Progenitor cell of endocrine pancreas (in vitro differentiated cells): Measurements from ENCODE around the gene AP4E1. TPM values are rescaled to one million over a fixed set of nuclear protein-coding genes. Genes with fewer than 3 reads are reported as not detected.

Source experiments
- DNase-seq: peaks from one replicate; pipeline ENCODE4 v3.0.0; 2021; ENCODE audit warnings: low spot score; ENCODE audit not compliant: unreplicated experiment
- H3K27ac Mint-ChIP-seq: 2 replicates; pipeline ENCODE4 v1.8.0; 2021; ENCODE audit warnings: mild to moderate bottlenecking, moderate library complexity, mixed read lengths
- H3K27me3 Mint-ChIP-seq: 2 replicates; pipeline ENCODE4 v1.8.0; 2021; ENCODE audit warnings: mixed read lengths
- H3K36me3 Mint-ChIP-seq: 2 replicates; pipeline ENCODE4 v1.8.0; 2022; ENCODE audit warnings: mixed read lengths; ENCODE audit not compliant: insufficient read depth
- H3K4me1 Mint-ChIP-seq: 2 replicates; pipeline ENCODE4 v1.8.0; 2021; ENCODE audit warnings: low read depth, mixed read lengths
- H3K4me3 Mint-ChIP-seq: 2 replicates; pipeline ENCODE4 v1.8.0; 2021; ENCODE audit warnings: low read depth, mild to moderate bottlenecking, moderate library complexity, mixed read lengths
- H3K9me3 Mint-ChIP-seq: 2 replicates; pipeline ENCODE4 v1.8.0; 2021; ENCODE audit warnings: low read depth, mixed read lengths
- total RNA-seq: library from RNA; stranded (reverse); gene quantifications from 2 replicates; pipeline ENCODE4 v1.2.1, GENCODE V29; 2021
- TF ChIP-seq, protein P1 (sequence below): fragments of 200-600 bp; sonication (generic); IDR thresholded peaks from one replicate; pipeline ENCODE4 v1.5.0; 2021; ENCODE audit warnings: antibody characterized with exemption, mild to moderate bottlenecking; ENCODE audit not compliant: unreplicated experiment

Gene AP4E1
- total RNA-seq, 1 donor from 2014 or later = 10.5 TPM

DNA sequence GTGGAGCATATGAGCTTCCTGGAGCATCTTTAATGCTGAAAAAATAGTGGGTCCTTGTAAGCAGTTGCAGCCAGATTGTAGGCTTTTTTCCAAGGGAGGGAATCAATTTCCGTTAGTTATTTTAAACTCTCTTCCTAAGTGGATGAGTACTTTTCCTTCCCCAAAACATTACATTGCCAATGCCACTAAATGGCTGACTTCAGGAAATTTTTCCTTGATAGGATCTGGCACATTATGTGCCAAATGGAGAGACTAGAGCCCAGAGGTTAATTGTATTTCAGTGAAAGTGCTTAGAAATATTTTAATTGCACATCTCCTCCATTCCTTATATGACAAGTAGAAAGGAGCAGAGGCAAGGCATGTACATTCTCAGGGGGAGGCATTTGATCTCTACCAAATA, 102.7 kb downstream of the AP4E1 start:
- no peak overlapping the region for H3K4me3 Mint-ChIP-seq
- no peaks in the 10 kb centered on the region for H3K27me3 Mint-ChIP-seq
- H3K4me1 Mint-ChIP-seq = peaks cover 3% of the 10 kb centered on the region
- H3K36me3 Mint-ChIP-seq = peaks cover 24% of the 10 kb centered on the region
- no peak for DNase-seq
- H3K27ac Mint-ChIP-seq = no peak overlapping the region
- TF ChIP-seq, protein P1, sequence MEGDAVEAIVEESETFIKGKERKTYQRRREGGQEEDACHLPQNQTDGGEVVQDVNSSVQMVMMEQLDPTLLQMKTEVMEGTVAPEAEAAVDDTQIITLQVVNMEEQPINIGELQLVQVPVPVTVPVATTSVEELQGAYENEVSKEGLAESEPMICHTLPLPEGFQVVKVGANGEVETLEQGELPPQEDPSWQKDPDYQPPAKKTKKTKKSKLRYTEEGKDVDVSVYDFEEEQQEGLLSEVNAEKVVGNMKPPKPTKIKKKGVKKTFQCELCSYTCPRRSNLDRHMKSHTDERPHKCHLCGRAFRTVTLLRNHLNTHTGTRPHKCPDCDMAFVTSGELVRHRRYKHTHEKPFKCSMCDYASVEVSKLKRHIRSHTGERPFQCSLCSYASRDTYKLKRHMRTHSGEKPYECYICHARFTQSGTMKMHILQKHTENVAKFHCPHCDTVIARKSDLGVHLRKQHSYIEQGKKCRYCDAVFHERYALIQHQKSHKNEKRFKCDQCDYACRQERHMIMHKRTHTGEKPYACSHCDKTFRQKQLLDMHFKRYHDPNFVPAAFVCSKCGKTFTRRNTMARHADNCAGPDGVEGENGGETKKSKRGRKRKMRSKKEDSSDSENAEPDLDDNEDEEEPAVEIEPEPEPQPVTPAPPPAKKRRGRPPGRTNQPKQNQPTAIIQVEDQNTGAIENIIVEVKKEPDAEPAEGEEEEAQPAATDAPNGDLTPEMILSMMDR = no peak
- peaks cover 16% of the 10 kb centered on the region for H3K9me3 Mint-ChIP-seq

DNA sequence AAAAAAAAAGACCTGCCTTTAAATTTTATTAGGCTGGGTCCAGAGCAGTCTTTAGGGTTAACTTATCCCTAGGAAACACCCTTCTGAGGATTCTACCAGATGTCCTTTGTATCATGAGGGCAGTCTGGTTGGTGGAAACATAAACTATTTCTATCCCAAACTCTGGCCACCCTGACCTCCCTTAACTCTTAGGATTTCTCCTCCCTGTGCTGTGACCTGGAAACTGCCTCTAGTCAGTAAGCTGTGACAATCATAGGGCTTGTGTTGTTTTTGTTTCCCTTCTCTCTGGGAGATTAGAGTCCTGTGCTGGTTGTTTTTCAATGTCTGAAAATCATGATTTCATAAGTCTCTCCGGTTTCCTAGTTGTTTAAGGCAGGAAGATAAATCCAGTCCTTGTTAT, 108.1 kb downstream of the AP4E1 start:
- H3K4me1 Mint-ChIP-seq = no peaks in the 10 kb centered on the region
- no peak overlapping the region for H3K4me3 Mint-ChIP-seq

DNA sequence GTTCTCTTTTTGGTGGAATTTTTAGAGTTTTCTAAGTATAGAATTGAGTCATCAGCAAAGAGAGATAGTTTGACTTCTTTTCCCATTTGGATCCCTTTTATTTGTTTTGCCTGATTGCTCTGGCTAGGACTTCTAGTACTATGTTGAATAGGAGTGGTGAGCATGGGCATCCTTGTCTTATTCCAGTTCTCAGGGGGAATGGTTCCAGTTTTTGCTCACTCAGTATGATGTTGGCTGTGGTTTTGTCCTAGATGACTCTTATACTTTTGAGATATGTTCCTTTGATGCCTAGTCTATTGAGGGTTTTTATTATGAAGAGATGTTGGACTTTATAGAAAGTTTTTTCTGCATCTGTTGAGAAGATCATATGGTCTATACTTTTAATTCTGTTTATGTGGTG, 113.7 kb downstream of the AP4E1 start:
- DNase-seq = no peak
- Mint-ChIP-seq H3K36me3 (peaks cover 2% of the 10 kb centered on the region), H3K4me3 (no peak overlapping the region), H3K27me3 (no peaks in the 10 kb centered on the region), H3K9me3 (peaks cover 10% of the 10 kb centered on the region), H3K4me1 (no peaks in the 10 kb centered on the region), H3K27ac (no peak overlapping the region)
- TF ChIP-seq, protein P1 = no peak

More for the DNA sequence above, 108.1 kb downstream of the AP4E1 start:
- peaks cover 2% of the 10 kb centered on the region for H3K36me3 Mint-ChIP-seq
- TF ChIP-seq, protein P1 = no peak
- H3K9me3 Mint-ChIP-seq = peaks cover 15% of the 10 kb centered on the region
- no peaks in the 10 kb centered on the region for H3K27me3 Mint-ChIP-seq
- no peak overlapping the region for H3K27ac Mint-ChIP-seq
- no peak for DNase-seq

DNA sequence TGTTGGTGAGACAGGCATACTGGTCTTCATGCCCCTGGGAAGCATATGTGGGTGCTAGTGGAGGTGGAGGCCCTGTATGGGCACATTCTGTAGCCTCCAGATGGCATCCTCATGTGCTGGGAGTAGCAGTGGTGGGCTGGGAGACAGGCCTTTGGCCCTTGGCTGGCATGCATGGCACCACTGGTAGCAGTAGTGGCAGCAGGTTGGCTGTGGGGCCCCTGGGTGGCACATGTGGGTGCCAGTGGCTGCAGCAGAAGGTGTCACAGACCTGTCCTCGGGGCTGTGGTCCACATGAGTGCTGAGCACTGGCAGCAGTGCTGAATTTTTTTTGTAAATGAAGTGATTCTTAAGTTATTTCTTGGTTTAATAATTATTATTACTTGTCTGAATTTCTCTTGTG, 115.0 kb downstream of the AP4E1 start:
- H3K4me1 Mint-ChIP-seq = no peaks in the 10 kb centered on the region
- H3K27ac Mint-ChIP-seq = no peak overlapping the region
- no peaks in the 10 kb centered on the region for H3K27me3 Mint-ChIP-seq
- H3K36me3 Mint-ChIP-seq = peaks cover 2% of the 10 kb centered on the region
- TF ChIP-seq, protein P1 = no peak
- no peak overlapping the region for H3K4me3 Mint-ChIP-seq
- peaks cover 14% of the 10 kb centered on the region for H3K9me3 Mint-ChIP-seq
- no peak for DNase-seq

DNA sequence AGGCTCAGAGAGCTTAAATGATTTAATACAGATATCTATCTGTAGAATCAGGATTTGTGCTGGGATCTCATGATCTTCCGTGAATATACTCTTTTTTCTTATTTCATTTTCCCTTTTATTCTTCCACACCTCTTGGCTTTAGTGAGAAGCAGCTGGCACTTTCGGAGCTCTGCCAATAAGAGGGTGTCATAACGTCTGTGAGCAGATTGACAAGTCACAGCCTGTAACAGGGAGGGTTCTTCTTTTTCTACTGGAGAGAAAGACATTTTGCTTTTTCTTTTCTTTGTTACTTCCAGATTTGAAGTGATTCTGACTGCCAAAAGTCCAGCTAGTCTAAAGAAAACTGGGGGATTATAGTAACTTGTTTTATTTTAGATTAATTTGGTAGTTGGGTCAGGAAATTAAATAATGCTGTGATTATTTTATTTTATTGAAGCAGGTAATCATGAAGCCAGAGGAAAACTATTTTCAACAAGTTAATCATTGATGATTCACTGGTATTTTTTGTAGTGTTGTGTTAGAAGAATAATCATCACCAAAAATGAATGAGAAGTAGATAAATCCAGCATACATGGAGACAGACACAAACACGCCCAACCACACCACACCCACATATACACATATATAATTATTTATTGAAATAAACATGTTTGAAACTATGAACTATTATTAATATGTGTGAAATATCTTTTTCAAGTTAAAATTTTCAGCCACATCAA, 116.4 kb downstream of the AP4E1 start:
- peaks cover 11% of the 10 kb centered on the region for H3K9me3 Mint-ChIP-seq
- H3K27ac Mint-ChIP-seq = no peak overlapping the region
- no peaks in the 10 kb centered on the region for H3K27me3 Mint-ChIP-seq
- H3K4me1 Mint-ChIP-seq = no peaks in the 10 kb centered on the region
- H3K36me3 Mint-ChIP-seq = no peaks in the 10 kb centered on the region
- DNase-seq = no peak
- H3K4me3 Mint-ChIP-seq = no peak overlapping the region
- TF ChIP-seq, protein P1 = no peak
